Measurements from ENCODE around the gene CELF2. TPM values are rescaled to one million over a fixed set of nuclear protein-coding genes. Genes with fewer than 3 reads are reported as not detected.

Gene CELF2
- total and polyA plus RNA-seq, 2 of the 4 experiments (the other 2 are of a cell fraction): 3.5 to 6.6 TPM

GRCh38 chr10:11109590-11109989 lies 91.9 kb downstream of the CELF2 start:
- POLR2A ChIA-PET (ENCODE audit: unreplicated experiment): no interaction called here
- no peak overlapping the region for H2BK5ac ChIP-seq (ENCODE audit: low read depth, low read length, poor library complexity, severe bottlenecking)
- H2AK5ac ChIP-seq (ENCODE audit: low read depth, low read length): no peak overlapping the region
- WGBS, 2 experiments (ENCODE audit: extremely low coverage in 2 of 2, insufficient read length in 1 of 2): no CpG with 5 or more reads among the region's 6 CpGs
- TF ChIP-seq CEBPB (IDR thresholded peaks at IDR 0.05; ENCODE audit: low read depth, low read length) (no peak), ELK1 (IDR thresholded peaks at IDR 0.05; ENCODE audit: borderline replicate concordance, low read depth, low read length) (no peak), RFX5 (IDR thresholded peaks at IDR 0.05; ENCODE audit: low read depth, low read length) (no peak), RAD21 (IDR thresholded peaks at IDR 0.05; ENCODE audit: low read length) (no peak), MXI1 (IDR thresholded peaks at IDR 0.05; ENCODE audit: borderline replicate concordance, low read depth, low read length) (no peak)
- no peak overlapping the region for H2BK120ac ChIP-seq (ENCODE audit: low read depth, low read length)
- H4K91ac ChIP-seq (ENCODE audit: insufficient read depth, low read depth, low read length): no peak overlapping the region
- H3K4me1 ChIP-seq (ENCODE audit: control insufficient read depth, insufficient read depth, low read length): no peaks in the 10 kb centered on the region
- no peak overlapping the region for H2AK9ac ChIP-seq (replicated peaks; ENCODE audit: low read depth, low read length, poor library complexity)
- H3K27me3 ChIP-seq (ENCODE audit: control insufficient read depth, insufficient read depth, low read length): no peaks in the 10 kb centered on the region
- no peak overlapping the region for H3K27ac ChIP-seq (ENCODE audit: insufficient read depth, low read length)
- no peak for DNase-seq
- H3K4me3 ChIP-seq (ENCODE audit: insufficient read depth, low read depth, low read length): no peak overlapping the region
- CTCF ChIA-PET: no interaction called here
- no peak overlapping the region for H3K4ac ChIP-seq (ENCODE audit: low read depth, low read length)
- H3K23ac ChIP-seq (ENCODE audit: low read depth, low read length): no peak overlapping the region
- H3K9ac ChIP-seq (ENCODE audit: low read depth, low read length): no peak overlapping the region
- no peak overlapping the region for H3K56ac ChIP-seq (ENCODE audit: extremely low read depth, insufficient read depth, low read length)
- no peak overlapping the region for H3K4me2 ChIP-seq (ENCODE audit: low read depth, low read length)
- no peak overlapping the region for H2BK15ac ChIP-seq (ENCODE audit: low read depth, low read length)
- no peak overlapping the region for H2BK20ac ChIP-seq (ENCODE audit: low read depth, low read length)
- H4K5ac ChIP-seq (ENCODE audit: low read depth, low read length): no peak overlapping the region
- H3K9me3 ChIP-seq (ENCODE audit: control insufficient read depth, insufficient read depth, low read length): no peaks in the 10 kb centered on the region
- H3K18ac ChIP-seq (ENCODE audit: low read depth, low read length): no peak overlapping the region
- H2AFZ ChIP-seq (replicated peaks; ENCODE audit: low read length, poor library complexity): no peak overlapping the region
- H3K79me1 ChIP-seq (ENCODE audit: low read depth in 1 of 2, low read length in 2 of 2): no peaks in the 10 kb centered on the region
- no peaks in the 10 kb centered on the region for H4K20me1 ChIP-seq (ENCODE audit: insufficient read depth, low read length)
- H3K9me1 ChIP-seq (ENCODE audit: insufficient read depth, low read length): no peaks in the 10 kb centered on the region
- H3K36me3 ChIP-seq (ENCODE audit: control insufficient read depth, insufficient read depth, low read length): no peaks in the 10 kb centered on the region
- H3K14ac ChIP-seq (replicated peaks; ENCODE audit: low read depth, low read length): no peak overlapping the region
- H4K8ac ChIP-seq (ENCODE audit: low read depth in 2 of 2, low read length in 2 of 2): no peak overlapping the region
- in situ Hi-C loops (cut with MboI; ENCODE audit: low sequenced_read_pairs): no loop called here
- ATAC-seq (ENCODE audit: low read depth): no peak
- intact Hi-C loops (cut with micrococcal nuclease): no loop called here
- BruUV-seq (replicated peaks): no TSS peak
- dilution Hi-C loops (cut with HindIII; ENCODE audit: low sequenced_read_pairs, unreplicated experiment): no loop called here
